HG03103 (cell line): ENCODE measurements around the gene PRKRA.
"Not testable (repeated sequence)": the region's sequence is repeated elsewhere in the genome, so short reads cannot be mapped to it uniquely, and the experiment has no call there.

Experiments used
- ATAC-seq: cut with Tn5 transposase; IDR thresholded peaks from one replicate; pipeline ENCODE4 v1.9.1; 2021; ENCODE audit warnings: low read depth; ENCODE audit not compliant: unreplicated experiment

Gene PRKRA

DNA sequence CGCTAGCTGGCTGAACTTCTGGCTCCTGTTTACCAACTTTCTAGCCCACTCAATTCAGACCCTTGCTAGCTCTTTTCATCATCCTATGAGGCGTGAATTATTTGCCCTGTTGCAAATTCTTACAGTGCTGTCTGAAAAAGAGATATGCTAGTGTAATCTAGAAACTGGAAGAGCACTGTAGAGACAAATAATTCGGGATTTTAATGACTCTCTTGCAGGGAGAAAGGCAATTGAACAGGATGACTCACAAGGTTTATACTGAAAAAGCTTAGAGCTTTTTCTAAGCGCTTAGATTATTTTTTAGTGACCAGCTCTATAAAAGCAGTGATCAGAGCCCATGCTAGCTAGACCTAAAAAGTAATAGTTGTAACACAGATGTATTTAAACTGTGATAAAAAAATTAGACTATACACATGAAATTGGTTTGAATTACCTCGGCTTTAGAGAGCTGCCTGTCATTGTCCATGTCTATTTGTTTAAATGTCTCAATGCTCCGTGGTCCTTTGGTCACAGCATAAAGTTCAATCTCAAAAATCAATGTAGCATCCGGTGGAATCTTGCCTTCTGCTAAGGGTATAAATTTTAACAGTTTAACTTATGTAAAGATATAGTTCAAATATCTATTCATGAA is 18.4 kb upstream of the PRKRA start:
- ATAC-seq, result no peak

DNA sequence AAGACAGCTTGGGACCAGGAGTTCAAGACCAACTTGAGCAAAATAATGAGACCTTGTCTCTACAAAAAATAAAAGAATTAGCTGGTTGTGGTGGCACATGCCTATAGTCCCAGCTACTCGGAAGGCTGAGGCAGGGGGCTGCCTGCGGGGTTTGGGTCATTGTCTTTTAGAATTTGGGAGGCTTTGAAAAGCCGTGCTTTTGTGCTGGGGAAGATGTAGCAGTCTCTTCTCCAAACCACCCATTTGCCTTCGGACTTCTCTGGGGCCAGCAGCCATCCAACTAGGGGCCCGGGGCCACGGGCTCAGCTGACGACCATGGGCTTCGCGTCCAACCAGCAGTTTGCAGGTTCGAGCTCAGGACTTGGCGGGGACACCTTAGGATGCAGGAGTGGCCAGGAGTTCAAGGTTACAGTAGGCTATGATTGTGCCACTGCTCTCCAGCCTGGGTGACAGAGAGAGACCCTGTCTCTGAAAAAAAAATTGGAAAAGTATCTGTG is 6.5 kb upstream of the PRKRA start:
- ATAC-seq, result no peak

- no peak for ATAC-seq
These were observed 5.0 kb upstream of the PRKRA start for GRCh38 chr2:178455947-178456346.

- ATAC-seq, result no peak
These were observed 1.9 kb upstream of the PRKRA start for GRCh38 chr2:178452870-178453269.

GRCh38 chr2:178452334-178452733 is 1.4 kb upstream of the PRKRA start:
- ATAC-seq, result no peak

DNA sequence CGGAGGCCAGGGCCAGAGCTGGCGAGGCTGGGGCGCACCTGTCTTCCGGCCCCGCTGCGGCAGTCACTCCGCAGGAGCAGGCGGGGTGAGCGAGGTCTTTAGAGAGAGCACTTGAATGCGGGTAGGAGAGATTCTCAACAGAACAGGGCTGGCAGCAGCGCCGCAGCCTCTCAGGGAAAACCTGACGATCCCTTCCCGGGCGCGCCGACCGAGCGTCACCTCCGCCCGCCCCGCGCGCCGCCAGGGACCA is 526 bp downstream of the PRKRA start:
- peak; percentile 43 for ATAC-seq

GRCh38 chr2:178449700-178450523 is 1.1 kb downstream of the PRKRA start:
- ATAC-seq, result peak; percentile 0

- no peak for ATAC-seq
These were observed 1.9 kb downstream of the PRKRA start for GRCh38 chr2:178448968-178449661.

GRCh38 chr2:178441426-178441825 is 9.5 kb downstream of the PRKRA start:
- ATAC-seq, result no peak

GRCh38 chr2:178436662-178437061 is 14.3 kb downstream of the PRKRA start:
- ATAC-seq, result no peak

GRCh38 chr2:178429336-178429735 is 21.6 kb downstream of the PRKRA start:
- no peak for ATAC-seq

DNA sequence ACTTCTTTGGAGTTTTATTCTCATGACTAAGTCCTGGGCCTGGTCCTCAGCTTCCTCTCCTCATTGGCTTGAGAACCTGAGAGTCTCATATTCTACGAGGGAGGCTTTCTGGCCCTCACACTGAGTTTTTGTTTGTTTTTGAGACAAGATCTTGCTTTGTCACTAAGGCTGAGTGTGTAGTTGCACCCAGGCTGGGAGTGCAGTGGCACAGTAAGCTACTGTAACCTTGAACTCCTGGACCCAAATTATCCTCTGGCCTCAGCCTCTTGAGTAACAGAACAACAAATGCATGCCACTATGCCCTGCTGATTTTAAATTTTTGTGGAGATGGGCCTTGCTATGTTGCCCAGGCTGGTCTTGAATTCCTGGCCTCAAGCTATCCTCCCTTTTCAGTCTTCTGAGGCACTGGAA is 22.6 kb downstream of the PRKRA start:
- ATAC-seq, result no peak

GRCh38 chr2:178427458-178427857 is 23.5 kb downstream of the PRKRA start:
- ATAC-seq, result no peak

GRCh38 chr2:178426388-178426787 is 24.6 kb downstream of the PRKRA start:
- ATAC-seq, result no peak

DNA sequence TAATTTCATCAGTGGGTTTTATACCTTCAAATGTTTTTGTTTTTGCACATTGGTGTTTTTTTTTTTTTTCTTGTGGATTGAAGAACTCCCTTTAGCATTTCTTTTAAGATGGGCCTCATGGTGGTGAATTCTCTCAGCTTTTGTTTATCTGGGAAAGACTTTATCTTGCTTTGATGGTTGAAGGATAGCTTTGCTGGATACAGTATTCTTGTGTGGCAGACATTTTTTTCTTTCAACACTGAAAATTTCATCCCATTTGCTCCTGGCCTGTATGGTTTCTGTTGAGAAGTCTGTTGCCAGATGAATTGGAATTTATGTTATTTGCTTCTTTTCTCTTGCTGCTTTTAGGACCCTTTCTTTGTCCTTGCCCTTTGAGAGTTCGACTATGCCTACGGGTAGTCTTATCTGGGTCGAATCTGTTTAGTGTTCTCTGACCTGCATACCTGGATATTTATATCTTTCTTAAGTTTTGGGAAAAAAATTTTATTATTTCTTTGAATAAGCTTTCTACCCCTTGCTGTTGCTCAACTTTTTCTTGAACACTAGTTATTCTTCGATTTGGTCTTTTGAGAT is 25.6 kb downstream of the PRKRA start:
- ATAC-seq, result no peak

GRCh38 chr2:178423746-178424145 is 27.2 kb downstream of the PRKRA start:
- ATAC-seq, result not testable (repeated sequence)

GRCh38 chr2:178422097-178422496 is 28.9 kb downstream of the PRKRA start:
- no peak for ATAC-seq

- ATAC-seq, result no peak
These were observed 30.4 kb downstream of the PRKRA start for GRCh38 chr2:178420463-178420999.

GRCh38 chr2:178419123-178419522 is 31.9 kb downstream of the PRKRA start:
- no peak for ATAC-seq

DNA sequence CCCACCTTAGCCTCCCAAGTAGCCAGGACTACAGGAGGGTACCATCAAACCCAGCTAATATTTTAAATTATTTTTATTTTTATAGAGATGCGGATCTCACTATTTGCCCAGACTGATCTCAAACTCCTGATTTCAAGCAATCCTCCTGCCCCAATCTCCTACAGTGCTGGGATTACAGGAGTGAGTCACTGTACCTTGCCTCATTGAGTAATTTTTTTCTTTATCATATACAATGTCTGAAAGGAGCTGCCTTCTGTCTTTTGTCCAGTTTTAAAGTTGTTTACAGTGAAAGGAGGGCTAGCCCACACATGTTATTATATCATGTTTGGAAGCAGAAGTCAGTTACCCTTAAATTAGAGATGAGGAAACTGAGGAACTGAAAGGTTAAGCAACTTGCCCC is 32.5 kb downstream of the PRKRA start:
- ATAC-seq, result no peak

DNA sequence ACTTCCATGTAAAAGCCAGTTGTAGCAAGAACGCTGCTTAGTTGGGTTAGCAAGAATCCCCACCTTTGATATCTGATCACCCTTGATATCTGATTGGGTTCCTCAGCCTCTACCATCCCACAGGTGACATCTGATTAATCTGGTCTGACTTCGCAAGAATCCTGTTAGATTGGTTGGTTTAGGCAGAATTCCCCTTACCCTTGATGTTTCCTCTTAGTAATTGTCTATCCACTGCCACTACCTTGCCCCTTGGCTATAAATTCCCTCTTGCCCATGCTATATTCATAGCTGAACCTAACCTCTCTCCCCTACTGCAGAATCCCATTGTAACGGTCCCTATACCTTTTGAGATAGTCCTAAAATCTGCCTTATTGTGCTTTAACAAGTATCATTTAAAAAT is 33.1 kb downstream of the PRKRA start:
- no peak for ATAC-seq
